ENCODE data around the gene PARP15. TPM values are rescaled to one million over a fixed set of nuclear protein-coding genes. Genes with fewer than 3 reads are reported as not detected.

PARP15 gene
- total RNA-seq (1 to 10 TPM; 2.3 to 7.3 TPM), polyA plus RNA-seq (under 1 TPM; 0.13 to 0.28 TPM)
- long read RNA-seq, donor 1, partial matches to known transcripts, result 2 of 3 reads
- long read RNA-seq, donor 1, other reads (novel, unspliced or antisense), result 1 of 3 reads
- long read RNA-seq, donor 2, partial matches to known transcripts, result 0 of 3 reads
- long read RNA-seq, donor 2, other reads (novel, unspliced or antisense), result 3 of 3 reads

GRCh38 chr3:122577409-122578031, at the start of gene PARP15:
TSS of gene PARP15 (plus strand) at chr3:122577650. CDS start at chr3:122577668, 18 bp downstream.
- peaks cover 2% of the 10 kb centered on the region for H3K9me3 ChIP-seq (ENCODE audit: control insufficient read depth, low read length)
- no peaks in the 10 kb centered on the region for H3K4me1 ChIP-seq (ENCODE audit: control insufficient read depth in 1 of 2, insufficient read depth in 2 of 2, low read length in 2 of 2)
- no peak within 1 kb of the TSS for H3K27ac ChIP-seq (ENCODE audit: low read depth in 1 of 2, low read length in 2 of 2)
- intact Hi-C loops (cut with DNase I), result no loop called here
- WGBS, 2 donors, result 5 to 6% methylated on average over 39 to 40 of the region's 40 CpGs
- H3K36me3 ChIP-seq (ENCODE audit: control insufficient read depth in 1 of 2, insufficient read depth in 2 of 2, low read length in 1 of 2), result no peaks in the 10 kb centered on the region
- peak within 1 kb of the TSS in 1 of 2 donors; percentile 11 for H3K4me3 ChIP-seq (ENCODE audit: low read length in 2 of 2)
- no peaks in the 10 kb centered on the region for H3K27me3 ChIP-seq (ENCODE audit: control insufficient read depth in 1 of 2, insufficient read depth in 2 of 2, low read length in 1 of 2)
- ATAC-seq (ENCODE audit: low FRiP score) (peak; percentile 47), DNase-seq (peak; percentile 46 to 76)

DNA sequence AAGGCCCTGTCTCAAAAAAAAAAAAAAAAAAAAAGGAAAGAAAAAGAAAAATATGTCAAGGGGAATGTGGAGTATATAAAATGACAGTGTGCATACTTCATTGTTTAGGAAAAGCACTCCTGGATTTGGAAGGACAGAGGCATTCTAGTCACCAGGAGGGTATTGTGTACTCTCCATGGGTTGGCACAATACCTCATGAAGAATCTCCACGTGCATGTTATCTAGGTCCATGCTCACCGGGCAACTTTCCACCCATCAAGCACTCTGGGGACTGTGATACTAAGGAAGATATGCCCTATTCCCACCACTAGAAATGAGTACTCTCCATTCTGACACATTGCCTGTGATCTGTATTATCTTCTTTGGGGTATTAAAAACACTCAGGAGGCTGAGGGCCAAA, 47.3 kb upstream of the PARP15 start:
- ATAC-seq (ENCODE audit: low FRiP score) (no peak), DNase-seq (no peak)
- H3K36me3 ChIP-seq (ENCODE audit: control insufficient read depth in 1 of 2, insufficient read depth in 2 of 2, low read length in 1 of 2), result peaks cover 7 to 12% of the 10 kb centered on the region in 2 donors
- intact Hi-C loops (cut with DNase I), result no loop called here
- H3K27me3 ChIP-seq (ENCODE audit: control insufficient read depth in 1 of 2, insufficient read depth in 2 of 2, low read length in 1 of 2), result no peaks in the 10 kb centered on the region
- no peaks in the 10 kb centered on the region for H3K4me1 ChIP-seq (ENCODE audit: control insufficient read depth in 1 of 2, insufficient read depth in 2 of 2, low read length in 2 of 2)
- H3K4me3 ChIP-seq (ENCODE audit: low read length in 2 of 2), result no peak overlapping the region
- no peak overlapping the region for H3K27ac ChIP-seq (ENCODE audit: low read depth in 1 of 2, low read length in 2 of 2)
- H3K9me3 ChIP-seq (ENCODE audit: control insufficient read depth, low read length), result no peaks in the 10 kb centered on the region
- 77 to 82% methylated on average over 2 of the region's 2 CpGs for WGBS, 2 donors

DNA sequence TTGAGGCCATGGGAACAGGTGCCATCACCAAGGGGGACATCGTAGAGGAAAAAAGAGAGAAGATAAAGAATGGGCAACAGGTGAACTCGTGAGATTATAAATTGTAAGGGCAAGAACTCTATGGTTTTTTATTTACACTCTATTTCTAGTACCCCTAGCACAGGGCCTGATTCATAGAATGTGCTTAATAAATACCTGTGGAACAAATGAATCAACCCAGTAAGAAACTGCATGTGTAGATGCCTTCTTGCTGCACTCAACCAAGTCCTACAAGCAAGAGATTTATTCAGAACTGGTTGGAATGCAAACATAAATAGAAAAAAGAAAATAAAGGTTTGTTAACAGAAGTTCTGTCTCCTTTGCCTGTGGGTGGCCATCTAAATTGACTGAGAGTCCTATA, 44.0 kb upstream of the PARP15 start:
- Histone ChIP-seq H3K4me3 (ENCODE audit: low read length in 2 of 2) (no peak overlapping the region), H3K27me3 (ENCODE audit: control insufficient read depth in 1 of 2, insufficient read depth in 2 of 2, low read length in 1 of 2) (no peaks in the 10 kb centered on the region), H3K4me1 (ENCODE audit: control insufficient read depth in 1 of 2, insufficient read depth in 2 of 2, low read length in 2 of 2) (no peaks in the 10 kb centered on the region), H3K36me3 (ENCODE audit: control insufficient read depth in 1 of 2, insufficient read depth in 2 of 2, low read length in 1 of 2) (peaks cover 7 to 14% of the 10 kb centered on the region in 2 donors), H3K9me3 (ENCODE audit: control insufficient read depth, low read length) (no peaks in the 10 kb centered on the region), H3K27ac (ENCODE audit: low read depth in 1 of 2, low read length in 2 of 2) (no peak overlapping the region)
- no peak for ATAC-seq (ENCODE audit: low FRiP score)
- 87 to 98% methylated on average over 2 of the region's 2 CpGs for WGBS, 2 donors
- intact Hi-C loops (cut with DNase I), result no loop called here
- no peak for DNase-seq

GRCh38 chr3:122533931-122534334, 43.5 kb upstream of the PARP15 start:
- 81 to 88% methylated on average over 1 of the region's 1 CpG for WGBS, 2 donors
- intact Hi-C loops (cut with DNase I), result no loop called here
- ATAC-seq (ENCODE audit: low FRiP score), result no peak
- Histone ChIP-seq H3K4me1 (ENCODE audit: control insufficient read depth in 1 of 2, insufficient read depth in 2 of 2, low read length in 2 of 2) (no peaks in the 10 kb centered on the region), H3K9me3 (ENCODE audit: control insufficient read depth, low read length) (no peaks in the 10 kb centered on the region), H3K27me3 (ENCODE audit: control insufficient read depth in 1 of 2, insufficient read depth in 2 of 2, low read length in 1 of 2) (no peaks in the 10 kb centered on the region), H3K36me3 (ENCODE audit: control insufficient read depth in 1 of 2, insufficient read depth in 2 of 2, low read length in 1 of 2) (peaks cover 7 to 14% of the 10 kb centered on the region in 2 donors), H3K27ac (ENCODE audit: low read depth in 1 of 2, low read length in 2 of 2) (no peak overlapping the region), H3K4me3 (ENCODE audit: low read length in 2 of 2) (no peak overlapping the region)
- no peak for DNase-seq

DNA sequence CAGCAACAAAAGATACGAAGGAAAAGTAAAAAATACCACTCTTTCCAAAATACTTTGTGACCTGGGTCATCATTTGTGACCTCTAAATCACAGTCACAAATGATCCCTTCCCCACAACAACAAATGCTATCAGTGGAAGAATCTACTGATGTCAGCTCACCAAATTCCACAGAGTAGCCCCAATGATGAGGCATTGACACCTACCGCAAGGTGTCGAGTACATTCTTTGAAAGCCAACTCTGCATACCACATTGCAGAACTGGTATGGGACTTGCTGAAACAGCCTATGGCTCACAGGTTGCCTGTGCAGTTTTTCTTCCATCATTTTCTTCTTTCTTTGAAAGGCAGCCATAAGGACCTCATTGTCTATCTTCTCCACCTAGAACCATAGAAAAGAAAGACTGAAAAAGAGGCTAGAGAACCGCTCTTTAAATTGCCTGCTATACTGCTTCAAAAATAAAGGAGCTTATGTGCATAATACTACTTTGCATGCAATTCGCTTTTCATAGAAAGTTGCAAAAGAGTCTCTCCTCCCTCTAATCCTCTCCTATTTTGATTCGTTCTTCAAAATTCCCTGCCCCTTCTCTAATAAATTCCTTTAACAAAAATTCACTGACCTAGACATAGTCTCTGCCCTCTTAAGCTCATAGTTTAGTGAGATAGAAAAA, 41.4 kb upstream of the PARP15 start:
- no peak for DNase-seq
- Histone ChIP-seq H3K4me1 (ENCODE audit: control insufficient read depth in 1 of 2, insufficient read depth in 2 of 2, low read length in 2 of 2) (no peaks in the 10 kb centered on the region), H3K9me3 (ENCODE audit: control insufficient read depth, low read length) (no peaks in the 10 kb centered on the region), H3K27me3 (ENCODE audit: control insufficient read depth in 1 of 2, insufficient read depth in 2 of 2, low read length in 1 of 2) (no peaks in the 10 kb centered on the region), H3K4me3 (ENCODE audit: low read length in 2 of 2) (no peak overlapping the region), H3K27ac (ENCODE audit: low read depth in 1 of 2, low read length in 2 of 2) (no peak overlapping the region), H3K36me3 (ENCODE audit: control insufficient read depth in 1 of 2, insufficient read depth in 2 of 2, low read length in 1 of 2) (peaks cover 7 to 15% of the 10 kb centered on the region in 2 donors)
- intact Hi-C loops (cut with DNase I), result no loop called here
- no peak for ATAC-seq (ENCODE audit: low FRiP score)
- WGBS, 2 donors, result 77 to 80% methylated on average over 6 of the region's 6 CpGs

GRCh38 chr3:122536632-122537001, 40.8 kb upstream of the PARP15 start:
- peaks cover 7 to 15% of the 10 kb centered on the region in 2 donors for H3K36me3 ChIP-seq (ENCODE audit: control insufficient read depth in 1 of 2, insufficient read depth in 2 of 2, low read length in 1 of 2)
- WGBS, 2 donors, result 55 to 63% methylated on average over 3 of the region's 3 CpGs

GRCh38 chr3:122538956-122539490, 38.4 kb upstream of the PARP15 start:
- no peaks in the 10 kb centered on the region for H3K4me1 ChIP-seq (ENCODE audit: control insufficient read depth in 1 of 2, insufficient read depth in 2 of 2, low read length in 2 of 2)
- peaks cover 0 to 6% of the 10 kb centered on the region in 2 donors for H3K36me3 ChIP-seq (ENCODE audit: control insufficient read depth in 1 of 2, insufficient read depth in 2 of 2, low read length in 1 of 2)
- no peaks in the 10 kb centered on the region for H3K27me3 ChIP-seq (ENCODE audit: control insufficient read depth in 1 of 2, insufficient read depth in 2 of 2, low read length in 1 of 2)
- WGBS, 2 donors, result 93 to 94% methylated on average over 7 of the region's 7 CpGs
- ATAC-seq (ENCODE audit: low FRiP score) (no peak), DNase-seq (no peak)
- intact Hi-C loops (cut with DNase I), result no loop called here
- H3K4me3 ChIP-seq (ENCODE audit: low read length in 2 of 2), result no peak overlapping the region
- no peaks in the 10 kb centered on the region for H3K9me3 ChIP-seq (ENCODE audit: control insufficient read depth, low read length)
- H3K27ac ChIP-seq (ENCODE audit: low read depth in 1 of 2, low read length in 2 of 2), result no peak overlapping the region

More at GRCh38 chr3:122536632-122537001, 40.8 kb upstream of the PARP15 start:
- intact Hi-C loops (cut with DNase I), result no loop called here
- Histone ChIP-seq H3K9me3 (ENCODE audit: control insufficient read depth, low read length) (no peaks in the 10 kb centered on the region), H3K27me3 (ENCODE audit: control insufficient read depth in 1 of 2, insufficient read depth in 2 of 2, low read length in 1 of 2) (no peaks in the 10 kb centered on the region), H3K4me3 (ENCODE audit: low read length in 2 of 2) (no peak overlapping the region), H3K27ac (ENCODE audit: low read depth in 1 of 2, low read length in 2 of 2) (no peak overlapping the region), H3K4me1 (ENCODE audit: control insufficient read depth in 1 of 2, insufficient read depth in 2 of 2, low read length in 2 of 2) (no peaks in the 10 kb centered on the region)
- no peak for DNase-seq
- ATAC-seq (ENCODE audit: low FRiP score), result no peak

- ATAC-seq (ENCODE audit: low FRiP score) (no peak), DNase-seq (no peak)
- peaks cover 3 to 7% of the 10 kb centered on the region in 2 donors for H3K36me3 ChIP-seq (ENCODE audit: control insufficient read depth in 1 of 2, insufficient read depth in 2 of 2, low read length in 1 of 2)
- WGBS, 2 donors, result 95% methylated on average over 5 of the region's 5 CpGs
- H3K4me3 ChIP-seq (ENCODE audit: low read length in 2 of 2), result no peak overlapping the region
- no peaks in the 10 kb centered on the region for H3K27me3 ChIP-seq (ENCODE audit: control insufficient read depth in 1 of 2, insufficient read depth in 2 of 2, low read length in 1 of 2)
- no peak overlapping the region for H3K27ac ChIP-seq (ENCODE audit: low read depth in 1 of 2, low read length in 2 of 2)
- H3K4me1 ChIP-seq (ENCODE audit: control insufficient read depth in 1 of 2, insufficient read depth in 2 of 2, low read length in 2 of 2), result peaks cover 1 to 3% of the 10 kb centered on the region in 2 donors
- intact Hi-C loops (cut with DNase I), result no loop called here
- no peaks in the 10 kb centered on the region for H3K9me3 ChIP-seq (ENCODE audit: control insufficient read depth, low read length)
These were observed 31.3 kb upstream of the PARP15 start for GRCh38 chr3:122546151-122546550.
